ENCODE data around the gene ELL.

GRCh38 chr19:18418029-18418482, 103.8 kb downstream of the ELL start:
- TF ChIP-seq EZH2 (IDR thresholded peaks at IDR 0.05; ENCODE audit: low read length, unreplicated experiment) (no peak), CTCF (conservative IDR thresholded peaks at IDR 0.05; ENCODE audit: low read depth, low read length) (no peak), EZH2phosphoT487 (IDR thresholded peaks at IDR 0.05; ENCODE audit: borderline replicate concordance, low read length) (no peak)

All from PC-3 (cell line).